HG03060 (cell line): ENCODE results near the gene FAXDC2.
A peak's percentile ranks its signal among the peaks of the same experiment; 100 is the strongest.

Source experiments
- ATAC-seq: cut with Tn5 transposase; IDR thresholded peaks from one replicate; pipeline ENCODE4 v1.9.1; 2021; ENCODE audit warnings: low read depth, moderate number of reproducible peaks; ENCODE audit not compliant: unreplicated experiment

FAXDC2 gene

GRCh38 chr5:154863291-154864080 lies 13.1 kb upstream of the FAXDC2 start:
- no peak for ATAC-seq

DNA sequence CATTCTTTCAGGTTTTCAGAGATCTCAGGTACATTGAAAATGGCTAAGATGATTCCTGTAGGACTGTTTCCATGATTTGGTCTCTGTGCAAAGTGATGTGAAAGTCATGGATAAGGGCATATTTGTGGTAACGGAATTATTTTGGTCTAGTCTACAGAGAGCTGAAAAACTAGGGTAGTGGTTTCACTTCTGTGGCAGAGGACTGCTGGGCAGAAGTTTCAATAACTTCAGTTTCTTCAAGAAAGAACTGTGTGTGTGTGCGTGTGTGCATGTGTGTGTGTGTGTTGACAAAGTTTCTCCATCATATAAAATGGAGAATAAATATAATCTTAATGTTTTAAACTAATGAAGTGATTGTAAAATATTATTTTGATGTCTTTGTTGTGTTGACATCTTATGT lies 12.4 kb upstream of the FAXDC2 start:
- ATAC-seq, result no peak

DNA sequence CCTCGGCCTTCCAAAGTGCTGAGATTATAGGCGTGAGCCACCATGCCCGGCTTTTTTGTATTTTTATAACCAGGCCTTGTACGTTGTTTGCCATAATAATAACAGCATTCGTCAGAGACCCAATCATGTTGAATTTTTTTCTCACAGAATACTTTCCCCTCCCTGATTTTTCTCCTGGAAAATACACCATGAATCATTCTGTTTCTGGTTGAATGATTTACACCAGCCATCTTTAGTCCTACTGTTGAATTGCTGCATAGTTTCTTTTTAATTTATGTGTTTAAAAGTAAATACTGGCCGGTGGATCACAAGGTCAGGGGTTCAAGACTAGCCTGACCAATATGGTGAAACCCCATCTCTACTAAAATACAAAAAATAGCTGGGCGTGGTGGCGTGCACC lies 11.5 kb upstream of the FAXDC2 start:
- no peak for ATAC-seq

- ATAC-seq, result no peak
Measured at GRCh38 chr5:154860765-154861164, 10.4 kb upstream of the FAXDC2 start.

DNA sequence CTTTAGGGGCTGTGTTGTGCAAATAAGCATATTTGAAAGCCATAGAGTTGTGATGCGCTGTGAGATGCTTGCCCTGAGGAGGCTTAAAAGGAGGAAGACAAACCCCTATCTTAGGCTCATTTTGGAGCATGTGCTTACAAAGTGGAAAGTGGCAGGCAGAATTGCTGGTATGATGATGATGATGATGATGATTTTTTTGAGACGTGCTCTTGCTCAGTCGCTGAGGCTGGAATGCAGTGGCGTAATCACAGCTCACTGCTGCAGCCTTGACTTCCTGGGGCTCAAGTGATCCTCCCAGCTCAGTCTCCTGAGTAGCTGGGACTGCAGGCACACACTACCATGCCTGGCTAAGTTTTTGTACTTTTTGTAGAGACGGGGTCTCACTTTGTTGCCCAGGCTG lies 9.7 kb upstream of the FAXDC2 start:
- ATAC-seq, result no peak

GRCh38 chr5:154858972-154859871 lies 8.8 kb upstream of the FAXDC2 start:
- ATAC-seq, result peak; percentile 18

- peak; percentile 39 for ATAC-seq
Measured at GRCh38 chr5:154858297-154858971, 8.0 kb upstream of the FAXDC2 start, which contains the start of gene CNOT8. Gene CNOT8, plus strand, starts transcription at chr5:154858627. Its CDS starts 4,652 bp downstream, at chr5:154863279.

DNA sequence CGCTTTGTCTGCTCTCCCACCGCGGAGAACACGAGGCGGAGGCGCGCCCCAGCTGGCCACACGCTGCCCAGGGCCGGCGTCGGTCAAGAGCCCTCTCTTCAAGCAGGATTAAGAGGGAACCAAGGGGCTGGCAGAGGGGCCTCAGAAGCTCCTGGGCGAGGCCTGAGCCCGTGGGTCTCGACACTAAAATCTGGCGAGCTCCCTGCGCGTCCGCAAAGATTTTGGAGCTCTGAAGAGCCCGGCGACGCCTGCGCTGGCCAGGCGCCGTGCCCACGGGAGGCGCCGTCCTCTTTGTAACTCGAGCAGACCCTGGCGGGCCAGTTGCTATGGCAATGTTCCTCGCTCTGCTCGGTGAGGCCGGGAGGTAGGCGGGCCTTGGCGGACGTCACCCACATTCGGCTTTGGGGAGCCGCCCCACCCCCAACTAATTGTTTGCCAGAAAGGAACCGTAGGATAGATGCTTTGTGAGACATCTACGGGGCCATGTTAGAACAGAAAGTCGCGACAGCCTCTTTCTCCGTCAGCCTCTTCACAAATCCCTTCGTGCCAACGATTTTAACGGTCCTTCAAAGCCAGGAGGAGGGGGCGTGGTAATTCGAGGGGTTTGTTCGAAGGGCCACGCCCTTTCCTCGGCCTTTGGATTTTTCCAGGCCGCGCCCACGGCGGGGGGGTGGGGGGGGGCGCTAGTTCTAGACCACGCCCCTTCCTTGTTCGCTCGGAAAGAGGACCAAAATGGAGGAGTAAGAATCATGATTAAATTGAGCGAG lies 7.3 kb upstream of the FAXDC2 start:
- ATAC-seq, result peak; percentile 49

DNA sequence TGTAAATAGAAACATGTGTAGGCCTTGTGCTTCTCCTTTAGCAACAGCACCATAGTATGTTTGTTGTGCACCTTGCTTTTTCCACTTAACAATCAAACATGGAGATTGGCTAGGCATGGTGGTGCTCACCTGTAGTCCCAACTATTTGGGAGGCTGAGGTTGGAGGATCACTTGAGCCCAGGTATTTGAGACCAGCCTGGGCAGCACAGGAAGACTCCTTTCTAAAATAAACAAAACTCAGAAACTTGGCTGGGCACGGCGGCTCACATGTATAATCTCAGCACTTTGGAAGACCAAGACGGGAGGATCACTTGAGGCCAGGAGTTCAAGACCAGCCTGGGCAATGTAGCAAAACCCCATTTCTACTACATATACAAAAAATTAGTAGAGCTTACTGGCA lies 948 bp upstream of the FAXDC2 start:
- no peak for ATAC-seq

DNA sequence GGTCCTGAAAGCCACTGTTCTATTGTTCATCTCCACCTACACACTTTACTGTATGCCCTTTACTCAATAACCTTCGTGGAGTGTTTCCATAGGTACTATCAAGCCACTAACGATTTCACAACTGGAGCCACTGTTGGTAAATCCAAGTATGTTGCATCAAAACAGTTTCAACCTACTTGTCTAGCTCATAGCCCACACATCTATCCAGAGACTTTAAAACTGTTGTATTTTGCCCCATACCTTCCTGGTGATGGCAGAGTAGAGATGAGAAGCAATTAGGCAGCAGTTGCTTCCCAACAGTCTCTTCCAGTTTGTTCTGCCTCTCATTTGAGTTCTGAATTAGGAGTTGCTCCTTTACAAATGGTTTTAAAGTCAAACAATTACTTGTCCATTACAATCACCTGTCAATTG lies 607 bp downstream of the FAXDC2 start:
- no peak for ATAC-seq

GRCh38 chr5:154849264-154849785 lies 1.1 kb downstream of the FAXDC2 start:
- no peak for ATAC-seq

DNA sequence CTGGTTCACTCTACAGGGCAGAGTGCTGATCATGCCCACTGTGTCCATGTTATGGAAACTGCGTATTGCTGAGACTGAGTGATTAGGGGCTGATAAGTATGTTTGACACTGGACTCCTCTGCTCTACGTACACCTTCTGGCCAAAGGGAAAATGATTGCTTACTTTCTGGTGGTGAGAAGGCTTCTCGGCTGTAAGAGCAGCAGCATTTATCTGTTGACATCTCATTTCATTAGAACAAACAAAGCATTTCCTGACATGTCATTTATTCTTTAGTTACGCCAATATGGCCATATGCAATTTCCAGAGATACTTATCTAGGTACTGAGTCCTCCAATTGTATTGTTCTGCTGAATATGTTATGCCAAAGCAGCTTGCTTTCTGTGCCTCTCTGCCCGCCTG lies 5.6 kb downstream of the FAXDC2 start:
- no peak for ATAC-seq

DNA sequence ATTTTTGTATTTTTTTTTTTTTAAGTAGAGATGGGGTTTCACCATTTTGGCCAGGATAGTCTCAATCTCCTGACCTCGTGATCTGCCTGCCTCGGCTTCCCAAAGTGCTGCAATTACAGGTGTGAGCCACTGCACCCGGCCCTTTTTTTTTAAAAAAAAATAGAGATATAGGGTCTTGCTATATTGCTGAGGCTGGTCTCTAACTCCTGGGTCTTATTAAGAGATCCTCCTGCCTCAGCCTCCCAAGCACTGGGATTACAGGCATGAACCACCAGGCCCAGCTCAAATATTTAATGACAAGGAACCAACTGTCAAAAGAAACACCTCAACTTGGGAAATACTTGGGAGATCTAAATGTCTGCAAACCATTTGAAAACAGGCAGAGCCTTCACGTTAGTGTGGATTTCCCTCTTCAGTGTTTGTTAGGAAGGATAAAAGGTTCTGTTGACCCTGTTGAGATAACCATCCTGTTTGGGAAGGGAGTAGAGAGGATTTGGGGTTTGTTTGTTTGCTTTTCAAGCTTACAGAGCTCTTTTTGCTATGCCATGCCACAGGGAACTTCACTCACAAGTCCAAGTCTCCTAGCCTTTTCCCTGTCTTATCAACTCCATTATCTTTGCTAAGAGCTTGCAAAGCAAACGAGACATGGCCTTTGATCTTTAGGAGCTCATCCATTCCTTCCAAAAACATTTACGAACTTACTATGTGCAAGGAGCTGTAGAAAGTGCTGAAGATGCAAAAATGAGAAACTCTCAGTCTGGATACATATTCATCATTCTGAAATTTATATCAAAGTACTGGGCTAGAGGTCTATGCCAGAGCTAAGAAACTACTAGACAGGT lies 7.5 kb downstream of the FAXDC2 start:
- no peak for ATAC-seq

DNA sequence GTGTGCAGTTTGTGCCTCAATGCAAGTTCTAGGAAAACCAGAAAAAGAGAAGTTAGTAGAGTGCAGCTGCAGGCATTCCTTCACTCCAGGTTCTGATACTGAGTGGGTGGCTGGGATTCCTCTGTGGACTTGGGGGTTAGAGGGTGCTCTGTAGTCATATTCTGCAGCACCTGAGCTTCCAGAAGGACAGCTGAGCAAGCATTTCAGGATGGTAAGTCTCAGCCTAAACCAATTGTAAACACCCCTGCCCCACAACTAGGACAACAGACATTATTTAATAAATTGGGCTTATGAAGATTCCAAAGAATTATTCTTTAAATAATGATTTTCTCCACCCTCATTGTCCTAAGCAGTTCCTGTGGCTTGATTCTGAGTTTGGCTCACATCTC lies 9.1 kb downstream of the FAXDC2 start:
- no peak for ATAC-seq

DNA sequence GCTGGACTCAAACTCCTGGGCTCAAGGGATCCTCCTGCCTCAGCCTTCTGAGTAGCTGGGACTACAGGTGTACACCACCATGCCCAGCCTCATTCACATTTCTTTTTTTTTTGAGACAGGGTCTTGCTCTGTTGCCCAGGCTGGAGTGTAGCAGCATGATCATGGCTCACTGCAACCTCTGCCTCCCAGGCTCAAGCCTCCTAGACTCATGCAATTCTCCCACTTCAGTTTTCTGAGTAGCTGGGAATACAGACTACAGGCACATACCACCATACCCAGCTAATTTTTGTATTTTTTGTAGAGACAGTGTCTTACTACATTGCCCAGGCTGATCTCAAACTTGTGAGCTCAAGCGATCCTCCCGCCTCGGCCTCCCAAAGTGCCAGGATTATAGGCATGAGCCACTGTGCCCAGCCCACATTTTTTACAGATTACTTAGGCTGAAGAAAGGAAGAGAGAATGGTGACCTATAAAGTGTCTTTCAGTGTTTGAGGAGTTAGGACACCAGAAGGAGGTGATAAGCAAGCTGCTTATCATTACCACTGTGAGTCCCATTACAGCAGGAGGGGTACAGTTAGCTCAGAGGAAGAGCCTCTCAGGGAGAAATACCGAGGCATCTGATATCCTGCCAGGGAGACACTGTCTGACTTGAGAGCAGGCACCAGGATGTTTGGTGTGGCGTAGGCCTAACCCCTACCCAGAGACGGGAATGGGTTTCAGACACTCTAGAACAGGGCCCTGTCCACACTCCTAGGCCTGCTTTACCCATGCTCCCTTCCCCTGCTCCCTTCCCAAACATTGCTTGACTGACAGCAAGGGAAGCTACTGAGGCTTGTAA lies 9.7 kb downstream of the FAXDC2 start:
- ATAC-seq, result no peak

- no peak for ATAC-seq
Measured at GRCh38 chr5:154837009-154837901, 13.1 kb downstream of the FAXDC2 start.

DNA sequence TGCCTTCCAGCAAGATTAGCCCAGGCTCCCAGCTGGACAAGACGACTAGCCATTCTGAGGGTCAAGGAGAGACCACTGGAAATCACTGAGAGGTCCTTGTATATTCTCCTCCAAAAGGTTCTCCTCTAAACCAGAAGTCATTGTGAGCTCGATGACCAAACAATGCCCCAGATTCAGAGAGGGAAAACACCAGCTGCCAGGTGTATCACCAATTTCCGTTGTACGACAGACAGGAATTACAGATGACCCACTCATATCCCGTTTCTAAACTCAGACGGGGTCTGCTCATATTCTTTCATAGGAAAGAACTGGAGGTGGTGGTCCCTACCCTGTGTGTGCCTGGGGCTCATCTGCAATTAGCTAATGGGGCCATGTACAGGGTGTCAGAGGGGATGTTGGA lies 14.2 kb downstream of the FAXDC2 start:
- ATAC-seq, result no peak
